ENCODE measurements around the gene HOMER3.

GRCh38 chr19:18940769-18941627, at the start of gene HOMER3:
- TF ChIP-seq POLR2A (IDR thresholded peaks at IDR 0.05; ENCODE audit: low read length) (no peak), GATA1 (IDR thresholded peaks at IDR 0.05; ENCODE audit: low read depth, low read length) (no peak)

Measured in erythroblast (primary cell).